ENCODE measurements around the gene KRT3. TPM values are rescaled to one million over a fixed set of nuclear protein-coding genes. Genes with fewer than 3 reads are reported as not detected.

KRT3 gene
- total RNA-seq, 1 experiment from 2014 or later, result not detected

DNA sequence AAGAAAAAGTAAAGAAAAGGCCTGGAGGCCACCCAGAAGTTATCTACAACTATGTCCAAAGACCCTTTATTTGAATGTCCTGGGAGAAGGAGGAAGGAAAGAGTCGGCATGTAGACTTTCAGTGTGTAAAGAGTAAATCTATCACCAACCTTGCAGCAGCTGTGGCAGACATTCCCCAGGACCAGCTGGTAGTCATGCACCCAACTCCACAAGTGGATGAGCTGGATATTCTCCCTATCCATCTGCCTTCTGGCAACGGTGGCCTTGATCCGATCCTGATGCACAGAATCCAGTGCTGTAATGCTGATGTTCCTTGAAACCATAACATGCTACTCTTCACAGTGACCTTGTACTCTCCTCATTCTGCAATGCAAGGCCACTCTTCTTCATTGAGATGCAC is 46.1 kb downstream of the KRT3 start:
- no peak overlapping the region for H3K27ac ChIP-seq (ENCODE audit: low read depth, low read length, poor library complexity, severe bottlenecking)
- DNase-seq (ENCODE audit: low spot score), result no peak
- CTCF ChIA-PET, result interaction anchor here (0.6 kb wide), 1 partner anchor 92 kb away, joined by 3 read pairs; no protein-coding TSS in a partner anchor

DNA sequence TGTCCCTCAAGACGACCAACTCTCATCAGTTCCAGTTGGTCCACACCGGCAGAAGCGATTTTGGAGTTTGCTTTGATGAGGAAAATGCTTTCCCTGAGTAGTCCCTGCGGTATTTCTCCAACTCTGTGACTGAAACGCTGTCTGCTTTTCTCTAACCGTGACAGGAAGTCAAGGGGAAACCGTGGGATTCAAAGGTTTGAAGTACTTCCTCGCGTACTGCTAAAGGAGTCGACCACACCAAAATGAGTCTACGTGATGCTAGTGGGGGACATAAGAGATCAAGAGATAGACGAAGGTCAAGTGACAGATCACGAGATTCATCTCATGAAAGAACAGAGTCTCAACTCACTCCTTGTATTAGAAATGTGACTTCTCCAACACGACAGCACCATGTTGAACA is 47.3 kb downstream of the KRT3 start:
- ChIA-PET CTCF (no interaction called here), POLR2A (ENCODE audit: low non-redundant PET) (no interaction called here)
- no peak overlapping the region for H3K4me3 ChIP-seq (ENCODE audit: low read depth, low read length, poor library complexity, severe bottlenecking)
- H3K27me3 ChIP-seq (replicated peaks; ENCODE audit: insufficient read depth, low read depth, low read length, poor library complexity), result no peaks in the 10 kb centered on the region
- H3K4me1 ChIP-seq (ENCODE audit: insufficient read depth, low read length, poor library complexity, severe bottlenecking), result peaks cover 26% of the 10 kb centered on the region
- TF ChIP-seq EZH2 (IDR thresholded peaks at IDR 0.05; ENCODE audit: borderline replicate concordance, low read depth, low read length, poor library complexity, severe bottlenecking), result no peak
- TF ChIP-seq, protein P1, sequence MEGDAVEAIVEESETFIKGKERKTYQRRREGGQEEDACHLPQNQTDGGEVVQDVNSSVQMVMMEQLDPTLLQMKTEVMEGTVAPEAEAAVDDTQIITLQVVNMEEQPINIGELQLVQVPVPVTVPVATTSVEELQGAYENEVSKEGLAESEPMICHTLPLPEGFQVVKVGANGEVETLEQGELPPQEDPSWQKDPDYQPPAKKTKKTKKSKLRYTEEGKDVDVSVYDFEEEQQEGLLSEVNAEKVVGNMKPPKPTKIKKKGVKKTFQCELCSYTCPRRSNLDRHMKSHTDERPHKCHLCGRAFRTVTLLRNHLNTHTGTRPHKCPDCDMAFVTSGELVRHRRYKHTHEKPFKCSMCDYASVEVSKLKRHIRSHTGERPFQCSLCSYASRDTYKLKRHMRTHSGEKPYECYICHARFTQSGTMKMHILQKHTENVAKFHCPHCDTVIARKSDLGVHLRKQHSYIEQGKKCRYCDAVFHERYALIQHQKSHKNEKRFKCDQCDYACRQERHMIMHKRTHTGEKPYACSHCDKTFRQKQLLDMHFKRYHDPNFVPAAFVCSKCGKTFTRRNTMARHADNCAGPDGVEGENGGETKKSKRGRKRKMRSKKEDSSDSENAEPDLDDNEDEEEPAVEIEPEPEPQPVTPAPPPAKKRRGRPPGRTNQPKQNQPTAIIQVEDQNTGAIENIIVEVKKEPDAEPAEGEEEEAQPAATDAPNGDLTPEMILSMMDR (conservative IDR thresholded peaks at IDR 0.05; ENCODE audit: low read depth, low read length), result no peak
- no peak for DNase-seq (ENCODE audit: low spot score)
- intact Hi-C loops (cut with micrococcal nuclease; ENCODE audit: unreplicated experiment), result no loop called here
- no peaks in the 10 kb centered on the region for H3K9me3 ChIP-seq (ENCODE audit: low read depth, low read length, poor library complexity, severe bottlenecking)
- BruUV-seq (replicated peaks), result no TSS peak
- no peaks in the 10 kb centered on the region for H3K36me3 ChIP-seq (ENCODE audit: insufficient read depth, low read length, poor library complexity, severe bottlenecking)
- no peak overlapping the region for H3K27ac ChIP-seq (ENCODE audit: low read depth, low read length, poor library complexity, severe bottlenecking)

More for the DNA sequence above, 46.1 kb downstream of the KRT3 start:
- POLR2A ChIA-PET (ENCODE audit: low non-redundant PET), result interaction anchor here (0.6 kb wide), 1 partner anchor 555 kb away, joined by 3 read pairs; no protein-coding TSS in a partner anchor
- Histone ChIP-seq H3K9me3 (ENCODE audit: low read depth, low read length, poor library complexity, severe bottlenecking) (no peaks in the 10 kb centered on the region), H3K27me3 (replicated peaks; ENCODE audit: insufficient read depth, low read depth, low read length, poor library complexity) (no peaks in the 10 kb centered on the region), H3K4me1 (ENCODE audit: insufficient read depth, low read length, poor library complexity, severe bottlenecking) (peaks cover 39% of the 10 kb centered on the region), H3K36me3 (ENCODE audit: insufficient read depth, low read length, poor library complexity, severe bottlenecking) (no peaks in the 10 kb centered on the region), H3K4me3 (ENCODE audit: low read depth, low read length, poor library complexity, severe bottlenecking) (no peak overlapping the region)
- no TSS peak for BruUV-seq (replicated peaks)
- intact Hi-C loops (cut with micrococcal nuclease; ENCODE audit: unreplicated experiment), result no loop called here
- no peak for TF ChIP-seq EZH2 (IDR thresholded peaks at IDR 0.05; ENCODE audit: borderline replicate concordance, low read depth, low read length, poor library complexity, severe bottlenecking)
- TF ChIP-seq, protein P1 (conservative IDR thresholded peaks at IDR 0.05; ENCODE audit: low read depth, low read length), result no peak

DNA sequence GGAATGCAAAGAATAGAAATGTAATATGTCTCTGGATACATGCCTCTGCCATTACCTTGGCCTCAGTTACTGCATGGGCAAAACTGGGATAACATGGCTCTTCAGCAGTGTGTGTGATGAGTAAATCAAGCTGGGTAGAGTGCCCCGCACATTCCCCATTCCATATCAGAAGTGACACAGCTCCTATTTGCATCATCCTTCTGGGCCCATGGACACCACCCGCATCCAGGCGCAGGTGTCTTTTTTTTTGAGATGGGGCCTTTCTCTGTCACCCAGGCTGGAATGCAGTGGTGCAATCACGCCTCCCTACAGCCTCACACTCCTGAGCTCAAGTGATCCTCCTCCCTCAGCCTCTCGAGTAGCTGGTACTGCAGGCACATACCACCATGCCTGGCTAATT is 50.4 kb downstream of the KRT3 start:
- no TSS peak for BruUV-seq (replicated peaks)
- Histone ChIP-seq H3K4me3 (ENCODE audit: low read depth, low read length, poor library complexity, severe bottlenecking) (no peak overlapping the region), H3K27me3 (replicated peaks; ENCODE audit: insufficient read depth, low read depth, low read length, poor library complexity) (no peaks in the 10 kb centered on the region), H3K9me3 (ENCODE audit: low read depth, low read length, poor library complexity, severe bottlenecking) (no peaks in the 10 kb centered on the region), H3K36me3 (ENCODE audit: insufficient read depth, low read length, poor library complexity, severe bottlenecking) (no peaks in the 10 kb centered on the region), H3K4me1 (ENCODE audit: insufficient read depth, low read length, poor library complexity, severe bottlenecking) (peaks cover 13% of the 10 kb centered on the region), H3K27ac (ENCODE audit: low read depth, low read length, poor library complexity, severe bottlenecking) (no peak overlapping the region)
- TF ChIP-seq, protein P1 (conservative IDR thresholded peaks at IDR 0.05; ENCODE audit: low read depth, low read length), result no peak
- TF ChIP-seq EZH2 (IDR thresholded peaks at IDR 0.05; ENCODE audit: borderline replicate concordance, low read depth, low read length, poor library complexity, severe bottlenecking), result no peak
- DNase-seq (ENCODE audit: low spot score), result no peak
- ChIA-PET CTCF (no interaction called here), POLR2A (ENCODE audit: low non-redundant PET) (no interaction called here)
- intact Hi-C loops (cut with micrococcal nuclease; ENCODE audit: unreplicated experiment), result no loop called here
